Activated gamma-delta T cell (primary cell): ENCODE results near the gene ERC2.

ENCODE experiments used
- DNase-seq: peaks from one replicate; lab custom pipeline; 2025; lab: John Stamatoyannopoulos, UW

ERC2 gene

DNA sequence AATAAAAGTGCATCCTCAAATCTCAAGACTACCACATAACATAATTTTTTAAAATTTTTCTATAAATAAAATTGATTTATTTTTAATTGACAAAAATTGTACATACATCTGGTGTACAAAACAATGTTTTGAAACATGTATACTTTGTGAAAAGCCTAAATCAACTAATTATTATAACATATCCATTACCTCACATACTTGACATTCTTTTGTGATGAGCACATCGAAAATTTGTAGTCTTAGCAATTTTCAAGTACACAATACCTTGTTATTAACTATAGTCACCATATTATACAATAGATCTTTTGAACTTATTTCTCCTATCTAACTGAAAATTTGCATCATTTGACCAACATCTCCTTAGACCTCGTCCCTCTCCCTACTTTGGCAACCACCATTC is 973.3 kb downstream of the ERC2 start:
- DNase-seq: no peak

DNA sequence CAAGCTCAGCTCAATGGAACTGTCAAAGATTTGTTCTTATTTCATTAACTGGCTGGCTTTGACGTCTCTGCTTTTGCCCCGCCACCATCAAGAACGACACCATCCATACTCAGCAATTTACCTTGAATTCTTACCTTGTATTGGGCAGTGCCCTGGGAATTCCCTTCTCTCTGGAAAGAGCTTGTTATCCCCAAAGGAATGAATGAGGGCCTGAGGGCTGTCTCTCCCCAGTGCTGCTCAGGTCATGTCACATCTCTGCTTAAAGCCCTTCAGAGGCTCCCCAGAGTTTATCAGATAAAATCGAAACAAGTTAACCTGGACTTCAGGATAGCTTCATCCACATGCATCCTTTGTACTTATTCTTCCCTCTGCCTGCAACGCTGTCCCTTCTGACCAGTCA is 975.3 kb downstream of the ERC2 start:
- no peak for DNase-seq

- no peak for DNase-seq
Measured at GRCh38 chr3:55491296-55491816, 976.9 kb downstream of the ERC2 start.

DNA sequence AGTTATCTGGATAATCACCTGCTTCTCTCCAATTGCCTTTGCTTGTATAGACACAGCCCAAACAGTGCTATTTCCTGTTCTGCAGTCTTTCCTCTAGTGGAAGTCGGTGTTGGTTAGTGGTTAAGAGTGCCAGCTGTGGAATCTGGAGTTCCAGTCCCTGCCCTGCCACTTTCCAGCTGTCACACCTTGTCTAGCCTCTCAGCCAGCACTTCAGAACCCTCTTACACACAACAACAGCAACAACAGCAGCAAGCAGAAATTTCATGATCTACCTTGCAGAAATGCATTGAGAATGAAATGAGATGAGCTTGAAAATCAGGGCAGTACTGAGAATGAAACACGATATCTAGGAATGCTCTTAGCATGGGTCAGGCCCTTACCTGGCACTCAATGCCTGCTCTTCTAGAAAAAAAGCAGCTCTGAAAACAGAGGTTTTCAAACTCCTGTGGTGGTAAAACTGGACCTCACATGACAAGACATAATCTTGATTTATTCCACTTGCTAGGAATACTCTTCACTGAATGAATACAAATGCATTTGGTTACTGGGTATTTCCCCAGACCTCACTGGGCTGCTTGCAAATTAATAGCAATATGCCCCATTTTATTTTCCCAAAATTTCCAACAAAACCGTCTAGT is 977.9 kb downstream of the ERC2 start:
- DNase-seq: no peak

DNA sequence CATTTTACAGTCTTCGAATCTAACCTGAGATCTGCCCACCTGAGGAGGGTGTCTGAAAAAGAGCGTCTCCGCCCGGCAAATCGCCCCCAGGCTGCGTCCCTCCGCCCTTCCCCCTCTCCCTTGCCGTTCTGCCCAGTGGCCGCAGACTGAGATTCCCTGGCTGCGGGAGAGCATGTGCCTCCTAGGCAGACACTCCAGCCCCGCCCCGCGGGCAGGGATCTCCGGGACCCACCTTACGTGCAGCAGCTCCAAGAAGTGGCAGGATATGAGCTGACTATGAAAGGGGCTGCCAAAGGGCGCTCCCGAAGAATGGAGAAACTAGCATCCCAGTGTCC is 978.5 kb downstream of the ERC2 start:
- DNase-seq: no peak

DNA sequence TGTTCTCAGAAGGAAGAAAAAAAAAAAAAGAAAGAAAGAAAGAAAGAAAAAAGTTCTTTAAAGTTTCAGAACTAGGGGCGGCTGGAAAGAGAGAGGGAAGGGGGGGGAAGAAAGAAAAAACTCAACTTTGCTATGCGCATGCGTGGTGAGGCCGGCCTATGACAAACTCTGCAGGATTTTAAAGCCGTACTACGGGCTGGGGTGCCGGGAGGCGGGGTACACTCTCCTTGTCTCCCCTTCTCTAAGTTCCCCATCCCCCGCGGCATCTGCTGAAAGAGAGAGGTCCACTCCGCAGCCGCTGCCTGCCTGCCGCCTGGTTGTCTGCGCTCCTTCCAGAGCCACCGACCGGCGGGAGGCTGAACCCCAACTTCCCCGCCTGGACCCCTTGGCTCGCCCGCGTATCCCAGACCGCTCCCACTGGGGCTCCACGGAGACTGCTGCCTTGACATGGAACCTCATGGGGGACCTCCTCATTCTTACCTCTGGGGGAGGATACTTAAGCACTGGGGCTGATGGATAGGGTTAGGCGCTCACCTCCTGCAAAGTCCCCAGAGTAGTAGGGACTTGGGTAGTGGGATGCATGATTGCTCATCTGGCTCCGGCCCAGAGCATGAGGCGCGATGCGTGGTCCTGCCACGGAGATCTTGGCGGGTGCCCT is 979.7 kb downstream of the ERC2 start:
- no peak for DNase-seq

DNA sequence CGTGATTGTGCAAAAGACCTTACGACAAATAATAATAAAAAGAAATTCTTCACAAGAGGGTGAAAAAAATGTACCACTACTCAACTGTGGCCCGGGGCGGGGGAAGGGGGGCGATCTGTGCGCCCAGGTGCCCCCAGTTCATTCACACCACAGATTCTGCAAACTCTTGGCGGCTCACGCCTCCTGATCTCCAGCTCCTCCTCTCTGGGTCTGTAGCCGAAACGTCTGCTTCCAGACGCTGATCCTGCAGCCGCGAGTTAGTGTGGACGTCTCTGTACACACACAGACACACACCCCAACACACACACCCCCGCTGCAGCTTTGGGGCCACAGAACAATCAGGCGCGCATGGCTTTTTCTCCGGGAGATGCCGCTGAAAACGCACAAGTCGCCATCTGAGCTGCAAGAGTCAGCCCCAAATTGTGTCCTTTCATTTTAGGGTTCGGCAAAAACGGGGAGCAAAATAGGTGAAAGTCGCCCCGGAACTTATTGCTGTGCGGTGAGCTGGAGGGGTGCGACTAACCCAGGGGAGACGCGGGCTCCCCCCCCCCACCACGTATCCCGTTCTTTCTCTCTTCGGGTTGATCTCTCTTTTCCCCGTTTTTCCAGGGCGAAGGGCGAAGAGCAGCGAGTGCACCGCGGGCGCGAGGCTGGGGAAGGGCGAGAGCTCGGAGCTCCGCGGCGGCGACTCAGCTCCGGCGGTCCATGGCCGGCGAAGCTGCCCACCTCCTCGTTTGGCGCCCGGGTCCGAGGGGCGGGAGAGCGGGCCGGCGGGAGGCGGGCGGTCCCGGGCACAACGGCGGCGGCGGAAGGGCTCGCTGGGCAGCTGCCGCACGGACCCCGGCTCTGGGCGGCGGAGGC is 980.7 kb downstream of the ERC2 start:
- DNase-seq: no peak

GRCh38 chr3:55486857-55487380 is 981.3 kb downstream of the ERC2 start, which contains the start of gene WNT5A:
TSS of gene WNT5A (minus strand) at chr3:55487306. CDS start at chr3:55486985, 321 bp downstream.
- no peak for DNase-seq

DNA sequence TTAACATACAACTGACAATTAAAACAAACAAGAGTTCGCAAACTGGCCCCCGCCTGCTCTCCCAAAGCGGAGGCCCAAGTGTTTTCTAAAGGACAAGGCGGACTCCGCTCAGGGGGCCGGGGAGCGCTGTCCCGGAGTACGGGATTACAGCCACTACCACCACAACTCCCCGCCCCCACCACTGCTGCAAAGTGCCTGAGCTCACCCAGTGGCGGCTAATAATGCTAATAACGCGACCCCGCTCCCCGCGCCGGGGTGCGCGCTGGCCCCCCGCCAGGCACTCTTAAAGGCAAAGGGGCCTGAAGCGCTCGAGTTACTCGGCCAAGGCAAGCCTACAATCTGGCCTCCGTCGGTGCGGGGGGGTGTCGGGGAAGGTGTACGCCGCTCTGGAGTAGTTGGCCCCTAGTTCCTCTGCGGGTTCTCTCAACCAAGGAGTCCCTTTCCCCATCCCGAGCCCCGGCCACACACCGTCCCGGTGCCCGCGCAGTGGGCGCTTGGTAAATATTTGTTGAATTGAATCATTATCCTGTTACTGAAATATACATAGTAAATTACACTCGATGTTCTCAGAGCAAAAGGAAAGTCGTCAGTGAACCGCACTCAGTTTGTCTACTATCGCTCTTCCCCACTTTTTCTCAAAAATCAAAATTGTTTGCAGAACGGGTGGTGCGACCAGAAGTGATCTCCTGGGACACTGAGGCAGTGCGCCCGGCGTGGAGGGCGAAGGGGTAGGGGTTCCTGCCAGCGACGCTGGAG is 982.0 kb downstream of the ERC2 start:
- DNase-seq: no peak

DNA sequence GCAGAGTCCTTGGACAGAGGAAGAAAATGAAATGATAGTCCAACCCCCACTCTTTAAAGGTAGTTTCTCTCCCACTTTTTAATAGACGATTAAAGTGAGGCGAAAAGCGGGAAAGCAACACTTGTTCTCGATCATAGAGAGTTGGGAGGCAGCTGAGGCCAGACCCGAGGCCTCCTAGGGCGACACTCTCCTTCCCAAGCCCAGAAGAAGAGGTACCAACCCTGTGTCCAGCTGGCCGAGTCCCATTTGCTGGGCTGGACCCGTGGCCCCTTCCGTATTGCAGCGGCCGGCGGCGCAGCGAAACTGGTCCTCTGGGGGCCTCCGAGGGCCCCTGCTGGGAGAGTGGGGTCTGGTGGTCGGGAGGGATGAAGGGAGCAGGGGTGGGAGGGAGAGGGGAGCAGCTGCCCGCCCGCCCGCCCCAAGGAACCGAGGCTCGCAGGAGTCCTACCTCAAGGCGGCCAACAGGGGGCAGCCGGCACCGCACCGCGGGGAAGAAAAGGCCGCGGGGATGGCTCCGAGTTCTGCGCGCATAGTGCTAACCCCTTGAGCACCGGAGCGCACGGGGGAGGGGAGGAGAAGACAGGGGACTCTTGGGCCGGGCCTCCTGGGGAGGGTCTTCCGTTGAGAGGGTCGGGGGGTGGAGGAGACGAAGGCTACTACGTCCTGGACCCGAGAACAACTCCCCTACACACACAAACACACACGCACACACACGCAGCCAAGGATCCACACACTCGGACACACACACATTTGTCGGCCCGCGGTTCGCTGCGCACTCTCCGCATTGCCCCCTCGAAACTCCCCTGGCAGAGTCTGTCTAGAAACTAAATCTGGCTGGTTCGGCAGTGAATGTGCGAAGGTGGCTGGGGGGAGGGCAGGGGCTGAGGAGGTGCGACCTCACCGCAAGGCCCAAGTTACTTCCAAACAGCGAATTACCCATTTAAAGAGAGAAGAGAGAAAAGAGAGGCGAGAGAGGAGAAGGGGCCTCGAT is 983.2 kb downstream of the ERC2 start:
- DNase-seq: no peak

- DNase-seq: no peak
Measured at GRCh38 chr3:55484191-55484689, 984.0 kb downstream of the ERC2 start.

DNA sequence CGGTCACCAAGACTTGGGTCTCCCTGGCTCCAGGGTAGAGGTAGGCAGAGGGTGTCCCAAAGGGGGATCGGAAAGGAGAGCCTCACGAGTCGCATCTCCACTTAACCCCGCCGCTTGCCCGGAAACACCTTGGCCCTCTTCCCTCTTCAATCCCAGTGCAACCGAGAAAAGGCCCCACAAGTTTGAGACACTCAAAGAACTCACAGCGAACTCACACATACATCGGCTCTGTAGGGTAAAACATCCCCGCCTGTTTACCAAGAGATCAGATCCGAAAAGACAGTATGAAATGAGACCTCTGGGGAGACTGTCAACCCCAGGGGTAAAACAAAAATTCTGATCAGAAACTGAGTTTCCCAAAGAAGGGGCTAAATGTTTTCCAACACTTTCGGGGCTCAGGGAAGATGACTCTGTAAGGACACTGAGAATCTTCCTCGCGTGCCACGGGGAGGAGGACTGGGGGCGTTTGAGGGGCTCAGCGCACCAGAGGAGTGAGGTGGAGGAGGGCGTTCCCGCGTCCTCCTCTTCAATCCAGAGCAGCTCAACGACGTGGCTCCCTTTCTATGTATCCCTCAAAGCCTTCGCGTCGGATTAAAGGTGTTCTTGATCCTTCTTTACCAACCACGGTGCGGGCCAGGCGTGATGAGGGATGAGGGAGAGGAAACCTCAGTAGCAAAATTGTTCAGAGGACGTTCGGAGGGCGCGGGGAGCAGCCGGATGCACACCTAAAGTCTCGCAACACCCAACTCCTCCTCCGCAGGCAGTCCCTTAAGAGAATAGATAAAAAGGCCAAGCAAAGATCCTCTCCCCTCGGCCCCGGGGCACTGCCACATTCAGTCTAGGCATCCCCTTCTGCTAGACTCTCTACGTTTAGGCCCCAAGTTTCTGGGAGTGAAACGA is 984.8 kb downstream of the ERC2 start:
- no peak for DNase-seq

GRCh38 chr3:55482496-55483195 is 985.6 kb downstream of the ERC2 start:
- DNase-seq: no peak

DNA sequence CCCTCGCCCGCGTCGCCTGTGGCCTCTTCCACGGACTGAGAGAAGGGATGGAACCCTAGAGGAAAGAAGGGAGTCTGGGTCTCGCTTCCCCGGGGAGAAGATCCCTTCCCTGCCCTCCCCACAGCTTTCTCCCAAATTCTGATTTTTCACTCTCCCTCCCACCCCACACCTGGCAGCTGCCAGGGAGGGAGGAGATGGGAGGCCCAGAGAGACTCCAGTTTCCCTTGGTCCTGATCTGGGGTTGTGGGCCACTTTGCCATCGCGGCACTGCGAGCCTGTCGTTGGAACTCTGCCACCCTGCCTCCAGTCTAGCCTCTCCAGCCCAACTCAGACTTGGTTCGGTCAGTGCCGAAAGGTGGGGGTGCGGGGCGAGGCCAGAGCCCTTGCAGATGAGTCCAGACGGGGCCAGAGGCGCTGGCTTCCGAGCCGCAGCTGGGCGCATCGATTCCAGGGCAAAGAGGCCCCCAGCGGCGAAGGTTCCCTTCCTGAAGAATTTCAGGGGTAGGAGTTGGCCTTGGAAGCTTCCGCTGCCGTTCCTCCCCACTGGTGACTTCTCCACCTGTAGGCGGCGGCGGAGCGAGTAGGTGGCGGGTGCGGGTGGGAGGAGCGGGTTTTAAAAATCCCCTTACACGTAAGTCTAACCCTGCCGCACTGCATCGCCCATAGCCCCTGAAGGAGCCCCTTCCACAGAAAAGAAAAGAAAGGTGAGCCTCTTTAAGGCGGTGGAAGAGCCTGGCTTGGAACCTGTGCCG is 986.3 kb downstream of the ERC2 start:
- no peak for DNase-seq

- DNase-seq: no peak
Measured at GRCh38 chr3:55480911-55481743, 987.1 kb downstream of the ERC2 start.

DNA sequence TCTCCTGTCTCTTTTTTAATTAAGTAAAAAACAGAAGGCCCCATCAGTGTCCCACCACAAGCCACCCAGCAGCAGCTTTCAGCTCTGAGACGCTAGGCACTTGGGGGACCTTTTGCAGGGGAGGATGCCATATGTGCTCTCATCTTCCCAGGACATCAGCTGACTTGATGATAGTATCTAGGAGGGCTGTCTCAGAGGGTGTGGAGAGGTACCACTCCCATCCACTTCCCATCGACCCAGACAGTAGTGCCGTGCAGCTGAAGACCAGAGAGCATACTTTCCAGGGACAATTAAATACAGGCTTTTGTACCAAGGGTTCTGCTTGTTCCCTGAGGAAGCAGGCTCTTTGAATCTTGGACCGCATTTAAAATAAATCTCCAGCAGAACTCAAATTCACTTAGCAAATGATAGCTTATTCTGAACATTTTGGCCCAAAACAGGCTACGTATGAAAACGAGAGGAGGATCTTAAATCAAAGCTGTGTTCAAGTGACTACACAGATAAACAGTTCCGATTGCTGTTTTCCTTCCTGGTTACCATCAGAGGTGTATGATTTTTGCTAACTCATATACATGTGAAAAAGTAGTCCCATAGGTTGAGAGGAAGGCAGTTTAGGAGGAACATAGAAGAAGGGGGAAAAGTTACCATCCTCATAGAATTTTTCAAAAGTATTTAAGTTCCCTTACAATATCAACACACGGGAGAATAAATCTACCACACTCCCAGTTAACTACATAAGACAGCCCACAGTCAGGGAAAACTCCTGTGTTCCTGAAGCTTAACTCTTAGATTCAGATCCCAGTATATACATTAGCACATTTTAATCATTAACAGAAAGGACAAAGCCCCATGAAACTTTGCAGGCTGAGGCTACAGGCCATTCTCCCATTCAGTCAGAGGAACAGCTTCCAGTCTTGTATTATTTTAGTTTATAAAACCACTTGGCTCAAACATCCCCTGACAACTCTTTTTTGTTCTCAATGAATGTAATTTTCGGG is 990.7 kb downstream of the ERC2 start:
- no peak for DNase-seq
